HG02571 (cell line): ENCODE results near the gene ZDHHC17.

ENCODE experiments used
- ATAC-seq: cut with Tn5 transposase; IDR thresholded peaks from one replicate; pipeline ENCODE4 v1.9.1; 2021; ENCODE audit warnings: mild to moderate bottlenecking, moderate library complexity; ENCODE audit not compliant: unreplicated experiment

ZDHHC17 gene

GRCh38 chr12:76813972-76814371 is 50.1 kb downstream of the ZDHHC17 start:
- ATAC-seq = no peak

- ATAC-seq = no peak
These were observed 57.1 kb downstream of the ZDHHC17 start for GRCh38 chr12:76820888-76821482.

GRCh38 chr12:76830436-76830835 is 66.5 kb downstream of the ZDHHC17 start:
- no peak for ATAC-seq

- ATAC-seq = no peak
These were observed 72.7 kb downstream of the ZDHHC17 start for GRCh38 chr12:76836633-76837032.

GRCh38 chr12:76847260-76847659 is 83.3 kb downstream of the ZDHHC17 start:
- ATAC-seq = no peak

- ATAC-seq = no peak
These were observed 84.2 kb downstream of the ZDHHC17 start for GRCh38 chr12:76848132-76848531.

- ATAC-seq = no peak
These were observed 88.2 kb downstream of the ZDHHC17 start for GRCh38 chr12:76852106-76852505.

- ATAC-seq = no peak
These were observed 91.4 kb downstream of the ZDHHC17 start for GRCh38 chr12:76855271-76855670.

GRCh38 chr12:76856018-76856644 is 92.2 kb downstream of the ZDHHC17 start:
- ATAC-seq = no peak

- ATAC-seq = no peak
These were observed 95.7 kb downstream of the ZDHHC17 start for GRCh38 chr12:76859611-76860010.

GRCh38 chr12:76860256-76860655 is 96.3 kb downstream of the ZDHHC17 start:
- no peak for ATAC-seq

- no peak for ATAC-seq
These were observed 99.2 kb downstream of the ZDHHC17 start for GRCh38 chr12:76863005-76863670.

- no peak for ATAC-seq
These were observed 99.9 kb downstream of the ZDHHC17 start for GRCh38 chr12:76863837-76864236.

- peak; percentile 82 for ATAC-seq
These were observed 101.0 kb downstream of the ZDHHC17 start for GRCh38 chr12:76864791-76865400.

- no peak for ATAC-seq
These were observed 102.2 kb downstream of the ZDHHC17 start for GRCh38 chr12:76866151-76866567.

- ATAC-seq = peak; percentile 36
These were observed 102.8 kb downstream of the ZDHHC17 start for GRCh38 chr12:76866726-76867125.

- ATAC-seq = no peak
These were observed 107.2 kb downstream of the ZDHHC17 start for GRCh38 chr12:76871082-76871481.

GRCh38 chr12:76871742-76872141 is 107.8 kb downstream of the ZDHHC17 start:
- ATAC-seq = no peak

GRCh38 chr12:76872415-76872814 is 108.5 kb downstream of the ZDHHC17 start:
- ATAC-seq = no peak

- no peak for ATAC-seq
These were observed 110.1 kb downstream of the ZDHHC17 start for GRCh38 chr12:76874027-76874426.

- no peak for ATAC-seq
These were observed 110.7 kb downstream of the ZDHHC17 start for GRCh38 chr12:76874491-76875190.
